Fibroblast of the conjunctiva (primary cell): ENCODE data around the gene SMAD7.

Source experiments
- DNase-seq: peaks from one replicate; pipeline ENCODE4 v3.0.0-alpha.2; 2010; ENCODE audit warnings: low read depth

Gene SMAD7

GRCh38 chr18:48950536-48951447 is at the start of gene SMAD7:
Gene SMAD7, minus strand, starts transcription at chr18:48950965. Its CDS starts 541 bp downstream, at chr18:48950424.
- no peak for DNase-seq

DNA sequence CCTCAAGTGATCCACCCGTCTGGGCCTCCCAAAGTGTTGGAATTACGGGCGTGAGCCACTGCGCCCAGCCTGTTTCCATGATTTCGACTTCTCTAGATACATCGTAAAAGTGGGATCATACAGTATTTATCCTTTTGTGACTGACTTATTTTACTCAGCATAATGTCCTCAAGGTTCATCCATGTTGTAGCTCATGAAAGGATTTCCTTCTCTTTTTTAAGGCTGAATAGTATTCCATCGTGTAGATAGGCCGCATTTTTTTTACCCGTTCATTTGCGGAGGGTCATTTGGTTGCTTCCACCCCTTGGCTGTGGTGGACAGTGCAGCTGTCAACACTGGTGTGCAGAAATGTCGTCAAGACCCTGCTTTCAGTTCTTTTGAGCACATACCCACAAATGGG is 48.8 kb upstream of the SMAD7 start:
- no peak for DNase-seq

GRCh38 chr18:48997985-48998831 is 47.4 kb upstream of the SMAD7 start:
- peak; percentile 74 for DNase-seq

DNA sequence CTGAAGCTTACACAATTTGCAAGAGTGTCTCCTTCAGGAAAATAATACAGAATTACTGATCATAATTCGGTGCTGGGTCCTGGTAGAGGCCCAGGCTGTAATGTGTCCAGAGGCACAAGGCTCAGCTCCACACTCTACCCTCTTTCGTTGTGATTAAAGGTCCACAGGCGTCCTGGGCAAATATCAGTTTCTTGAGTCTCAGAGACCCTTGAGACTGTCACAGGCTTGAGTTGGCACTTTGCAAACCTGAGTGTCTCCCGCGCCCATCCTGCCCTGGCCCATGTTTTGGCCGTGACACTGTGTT is 46.9 kb upstream of the SMAD7 start:
- no peak for DNase-seq

DNA sequence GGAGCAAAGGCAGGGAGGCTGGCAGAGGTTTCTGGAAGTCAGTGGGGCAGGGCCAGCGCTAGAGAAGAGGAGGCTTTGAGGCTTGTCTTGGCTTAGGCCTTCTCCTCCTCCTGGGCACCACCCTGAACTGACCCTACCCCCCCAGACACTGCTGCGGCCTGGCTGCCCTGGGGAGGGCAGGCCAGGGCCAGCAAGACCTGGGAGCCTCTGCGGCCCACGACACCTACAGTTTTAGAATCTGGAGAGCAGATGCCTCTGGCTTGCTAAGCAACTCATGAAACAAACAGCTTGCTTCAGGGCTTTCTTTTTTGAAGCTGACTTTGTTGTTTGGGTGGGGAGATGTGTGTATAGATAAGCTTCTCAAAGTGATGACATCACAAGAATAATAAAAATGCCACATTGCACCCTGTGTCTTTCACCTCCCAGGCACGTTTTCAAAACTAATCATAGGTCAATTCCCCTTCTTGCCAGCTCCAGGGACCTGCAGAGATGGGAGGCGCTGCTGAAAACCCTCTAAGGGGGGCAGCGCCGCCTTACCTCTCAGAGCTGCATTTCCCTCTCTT is 46.2 kb upstream of the SMAD7 start:
- DNase-seq: peak; percentile 69

DNA sequence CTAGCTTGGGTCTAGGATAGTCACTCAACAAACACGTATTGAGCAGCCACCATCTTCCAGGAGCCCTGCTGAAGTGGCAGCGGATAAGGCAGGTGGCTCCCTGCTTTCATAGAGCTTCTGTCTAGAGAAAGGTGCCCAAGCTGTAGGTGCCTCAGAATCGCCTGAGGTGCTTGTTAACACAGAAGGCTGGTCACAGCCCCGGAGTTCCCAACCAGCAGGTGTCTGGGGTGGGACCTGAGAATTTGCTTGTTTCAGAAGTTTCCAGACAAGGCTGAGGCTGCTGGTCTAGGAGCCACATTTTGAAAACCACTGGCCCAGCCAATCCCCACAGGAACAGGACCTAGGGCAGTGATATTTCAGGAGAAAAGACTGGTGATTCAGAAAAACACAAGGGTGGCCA is 45.3 kb upstream of the SMAD7 start:
- DNase-seq: no peak

DNA sequence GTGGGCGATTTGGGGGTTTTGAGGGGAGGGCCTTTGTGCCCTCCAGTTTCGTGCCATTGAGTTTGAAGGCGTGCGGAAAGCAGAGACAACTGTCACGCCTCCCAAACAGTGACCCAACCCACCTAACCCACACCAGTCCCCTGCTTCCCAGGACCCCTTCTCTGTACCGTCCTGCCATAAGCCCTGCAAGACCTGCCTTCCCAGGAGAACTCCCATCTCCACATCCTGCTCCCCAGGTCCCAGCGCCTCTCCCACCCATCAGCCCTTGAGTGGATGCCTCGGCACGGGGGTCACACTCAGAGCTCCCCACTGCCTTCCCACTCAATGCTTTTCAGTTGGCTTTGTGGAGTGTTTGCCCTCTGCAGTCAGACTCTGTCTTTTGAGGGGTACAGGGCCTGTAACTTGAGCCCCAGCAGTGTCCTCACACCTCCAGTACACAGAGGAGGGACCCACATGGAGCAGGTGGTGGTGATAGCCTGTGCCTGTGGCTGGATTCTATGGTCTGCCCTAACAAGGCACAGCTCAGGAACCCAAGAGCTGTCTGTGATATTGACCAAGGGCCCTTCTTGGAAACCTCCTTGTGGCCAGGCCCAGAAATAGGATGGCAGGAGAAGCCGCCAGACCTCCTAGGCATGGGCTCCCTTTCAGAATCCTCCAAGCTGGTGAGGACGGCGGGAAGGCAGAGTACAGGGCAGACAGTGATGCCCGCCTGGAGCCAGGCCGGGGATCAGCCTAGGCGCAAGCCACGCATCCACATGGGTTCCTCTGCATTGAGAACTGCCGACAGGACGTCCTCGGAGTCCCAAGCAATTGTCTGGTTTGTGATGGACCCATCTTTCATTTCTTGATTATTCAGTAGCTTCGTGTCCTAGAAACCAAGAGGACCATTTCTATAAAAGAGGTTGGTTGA is 44.4 kb upstream of the SMAD7 start:
- no peak for DNase-seq

DNA sequence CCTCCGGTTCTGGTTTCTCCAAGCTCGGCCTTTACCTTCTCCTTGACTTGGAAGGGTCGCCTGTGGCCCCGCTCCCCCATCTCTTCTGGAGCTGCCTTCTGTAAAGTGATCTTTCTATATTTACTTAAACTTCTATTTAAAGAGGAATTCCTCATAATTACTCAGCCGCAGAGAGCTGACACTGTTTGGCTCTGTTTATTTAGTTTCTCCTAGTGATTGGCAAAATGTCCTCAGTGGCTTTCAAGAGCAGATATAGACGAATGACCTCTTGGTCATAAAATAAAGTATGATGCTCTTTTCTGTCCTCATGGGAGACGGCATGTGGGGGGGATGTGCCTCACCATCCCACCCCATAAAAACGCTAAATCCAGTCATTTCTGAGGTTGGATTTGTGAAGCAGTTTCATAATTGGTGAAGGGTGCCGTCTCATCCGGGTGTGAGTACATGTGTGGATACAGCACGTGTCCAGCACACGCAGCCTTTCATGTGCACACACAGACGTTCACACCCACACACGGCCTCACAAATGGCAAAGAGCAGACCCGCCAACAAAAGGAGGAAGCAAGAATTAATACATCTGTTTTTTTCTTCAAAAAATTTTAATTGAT is 43.4 kb upstream of the SMAD7 start:
- peak; percentile 34 for DNase-seq

- DNase-seq: no peak
These were observed 42.8 kb upstream of the SMAD7 start for GRCh38 chr18:48993586-48993985.

GRCh38 chr18:48992791-48993555 is 42.2 kb upstream of the SMAD7 start:
- no peak for DNase-seq

DNA sequence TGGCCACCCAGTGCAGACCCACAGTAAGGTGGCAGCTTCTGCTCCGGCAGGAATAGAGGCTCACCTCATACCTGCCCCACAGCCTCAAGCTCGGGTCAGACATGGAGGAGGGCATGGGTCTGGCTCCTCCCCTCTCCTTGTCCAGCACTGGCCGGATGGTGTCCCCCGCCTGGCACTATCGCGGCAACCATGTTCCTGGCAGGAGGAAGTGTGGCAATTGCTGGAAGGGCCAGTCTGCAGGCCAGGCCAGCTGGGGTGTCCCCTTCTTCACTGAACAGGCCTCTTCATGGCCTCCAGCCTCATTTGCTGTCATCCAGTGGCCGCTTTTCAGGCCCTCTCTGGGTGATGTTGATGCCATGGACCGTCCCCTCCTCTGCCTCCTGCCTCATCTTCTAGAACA is 41.4 kb upstream of the SMAD7 start:
- DNase-seq: no peak

GRCh38 chr18:48991676-48992075 is 40.9 kb upstream of the SMAD7 start:
- no peak for DNase-seq

DNA sequence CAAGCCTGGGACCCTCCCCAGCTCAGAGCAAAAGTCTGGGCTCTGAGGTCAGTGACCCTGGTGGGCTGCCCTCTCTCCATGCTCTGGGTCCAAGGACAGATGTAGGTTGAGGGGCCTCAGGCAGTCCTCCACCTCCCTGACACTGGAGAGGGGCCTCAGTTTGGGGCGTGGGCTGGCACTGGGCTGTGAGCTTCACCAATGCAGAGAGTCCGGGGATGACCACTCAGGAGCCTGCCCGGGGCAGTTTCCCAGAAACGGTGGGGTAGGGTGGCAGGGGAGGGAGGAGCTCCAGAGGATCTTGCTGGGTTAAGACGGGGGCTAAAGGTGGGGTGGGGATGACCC is 40.5 kb upstream of the SMAD7 start:
- no peak for DNase-seq

- DNase-seq: no peak
These were observed 39.9 kb upstream of the SMAD7 start for GRCh38 chr18:48990481-48991318.

DNA sequence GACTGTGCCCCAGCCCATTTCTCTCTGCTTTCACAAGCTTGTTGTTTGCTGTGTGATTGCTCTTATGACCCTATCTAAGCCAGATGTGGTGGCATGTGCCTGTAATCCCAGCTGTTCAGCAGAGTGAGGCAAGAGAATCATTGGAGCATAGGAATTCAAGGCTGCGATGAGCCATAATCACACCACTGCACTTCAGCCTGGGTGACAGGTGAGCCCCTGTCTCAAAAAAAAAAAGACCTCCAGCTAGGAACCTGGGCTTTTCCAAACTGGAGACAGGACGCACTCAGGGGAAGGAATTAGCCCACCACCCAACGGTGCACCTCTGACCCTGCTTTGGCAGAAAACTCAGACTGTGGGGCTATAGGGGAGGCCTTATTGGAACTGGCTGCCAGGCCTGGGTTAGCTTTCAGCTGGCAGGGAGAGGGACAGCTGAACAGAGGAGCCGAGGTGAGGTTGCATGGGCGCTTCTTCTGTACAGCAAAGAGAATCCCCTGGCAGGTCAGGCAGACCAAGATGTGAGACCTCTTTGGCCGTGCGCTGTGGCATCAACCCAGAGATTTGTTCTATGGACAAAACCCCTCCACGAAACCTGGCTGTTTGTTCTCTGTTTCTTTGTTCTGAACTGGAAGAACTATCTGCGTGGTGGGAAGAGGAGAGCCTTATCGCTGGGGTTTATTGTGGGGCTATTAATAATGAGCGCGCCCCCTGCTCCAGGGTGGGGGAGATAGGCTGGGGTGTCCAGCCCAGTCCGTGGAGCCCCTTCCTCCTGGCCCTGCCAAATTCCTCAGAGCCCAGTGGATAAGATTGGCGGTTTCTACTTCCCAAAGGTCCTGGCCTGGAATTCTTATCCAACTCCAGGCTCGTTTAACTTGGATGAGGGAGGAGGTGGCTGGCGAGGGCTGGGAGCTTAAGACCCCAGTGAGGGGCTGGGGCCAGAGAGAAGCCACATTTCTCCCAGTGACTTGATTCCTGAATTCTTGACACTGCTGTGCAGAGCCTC is 38.8 kb upstream of the SMAD7 start:
- DNase-seq: no peak

DNA sequence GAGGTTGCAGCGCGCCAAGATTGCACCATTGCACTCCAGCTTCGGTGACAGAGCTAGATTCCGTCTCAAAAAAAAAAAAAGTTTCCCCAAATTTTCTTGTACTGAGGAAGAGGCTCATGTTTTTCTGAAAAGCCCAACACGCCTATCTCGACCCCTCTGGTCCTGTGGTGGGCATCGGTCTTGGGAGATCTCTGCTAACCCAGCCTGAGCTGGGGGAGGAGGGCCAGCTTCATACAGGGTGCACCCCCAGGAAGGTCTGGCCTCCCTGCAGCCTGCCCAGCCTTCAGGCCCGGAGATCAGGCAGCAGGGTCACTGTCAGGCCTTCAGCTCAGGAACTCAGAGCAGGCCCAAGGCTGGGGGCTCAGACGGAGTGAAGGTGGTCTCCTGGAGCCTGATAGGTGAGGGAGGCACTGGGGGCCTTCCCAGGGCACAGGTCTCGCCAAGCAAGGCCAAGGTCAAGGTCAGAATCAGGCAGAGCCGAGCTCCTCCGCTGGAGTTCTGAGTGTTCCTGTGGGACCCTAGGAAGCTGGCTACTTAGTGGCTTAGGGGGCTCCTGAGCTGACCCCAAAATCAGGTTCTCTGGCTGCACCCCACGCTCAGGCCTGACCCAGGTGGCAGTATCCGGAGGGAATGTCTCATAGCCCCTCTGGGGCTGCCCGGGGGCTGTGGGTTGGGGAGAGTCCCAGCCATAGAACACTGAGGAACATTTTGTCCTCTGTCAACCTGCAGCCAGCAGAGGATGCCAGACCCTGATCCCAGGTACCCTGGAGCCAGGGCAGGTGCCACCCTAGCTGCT is 37.9 kb upstream of the SMAD7 start:
- DNase-seq: no peak

GRCh38 chr18:48987821-48988220 is 37.1 kb upstream of the SMAD7 start:
- DNase-seq: no peak
